GM19240 (cell line): ENCODE measurements around the gene NCOA6.
"Not testable (repeated sequence)": the region's sequence is repeated elsewhere in the genome, so short reads cannot be mapped to it uniquely, and the experiment has no call there.

Experiments used
- DNase-seq: peaks from one replicate; pipeline ENCODE4 v3.0.0; 2011; ENCODE audit warnings: low spot score; ENCODE audit not compliant: insufficient read length

The NCOA6 gene

GRCh38 chr20:34774886-34775285, 50.6 kb downstream of the NCOA6 start:
- no peak for DNase-seq

DNA sequence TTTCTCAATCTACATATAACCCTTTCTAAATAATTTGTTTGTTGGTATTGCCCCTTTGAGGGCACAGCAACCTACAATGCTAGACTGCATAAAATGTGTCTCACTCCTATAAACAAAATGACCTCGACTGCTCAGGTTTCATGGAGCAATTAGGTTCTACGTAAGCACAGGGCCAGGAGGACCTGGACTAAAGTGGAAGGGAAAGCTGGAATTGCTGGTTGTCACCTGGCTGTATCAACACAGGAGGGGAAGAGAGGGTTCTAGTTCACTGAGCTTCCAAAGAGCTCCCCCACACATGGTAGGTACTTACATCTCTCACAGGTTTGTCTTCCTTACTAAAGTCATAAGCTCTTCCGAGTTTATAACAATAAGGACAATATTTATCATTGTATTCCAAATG, 51.0 kb downstream of the NCOA6 start:
- DNase-seq: no peak

DNA sequence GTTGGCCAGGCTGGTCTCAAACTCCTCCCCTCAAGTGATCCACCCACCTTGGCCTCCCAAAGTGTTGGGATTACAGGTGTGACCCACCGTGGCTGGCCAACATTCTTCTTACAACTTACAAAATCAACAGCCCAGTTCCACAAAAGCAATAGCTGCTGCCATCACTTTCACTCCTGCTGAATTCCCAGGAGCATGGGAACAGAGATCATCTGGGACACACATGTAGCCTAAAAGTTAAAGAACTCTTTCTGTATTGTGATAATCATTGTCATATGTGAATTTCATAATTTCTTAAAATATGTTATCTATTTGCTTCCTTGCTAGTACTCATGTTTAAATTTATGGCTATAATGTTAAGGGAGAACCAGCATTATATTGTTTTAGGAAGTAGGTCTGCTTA, 51.7 kb downstream of the NCOA6 start:
- DNase-seq: no peak

DNA sequence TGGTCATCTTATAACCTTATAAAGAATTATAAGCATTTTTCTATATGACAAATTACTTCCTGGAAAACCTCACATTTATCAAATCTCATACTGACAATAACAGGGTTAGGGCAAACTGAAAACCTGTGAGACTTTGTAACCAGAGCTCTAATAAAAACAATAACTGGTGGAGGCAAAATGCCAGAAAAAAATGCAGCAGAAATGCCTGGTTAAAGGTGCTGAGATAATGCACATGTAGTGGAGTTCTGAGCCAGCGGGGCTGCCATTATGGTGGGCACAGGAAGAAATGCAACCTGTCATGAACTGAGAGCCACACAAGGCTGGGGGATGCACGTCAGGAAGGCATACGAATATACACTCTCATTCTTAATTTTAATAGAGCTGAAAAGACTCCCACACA, 53.0 kb downstream of the NCOA6 start:
- no peak for DNase-seq

GRCh38 chr20:34771680-34772081, 53.8 kb downstream of the NCOA6 start:
- DNase-seq: no peak

DNA sequence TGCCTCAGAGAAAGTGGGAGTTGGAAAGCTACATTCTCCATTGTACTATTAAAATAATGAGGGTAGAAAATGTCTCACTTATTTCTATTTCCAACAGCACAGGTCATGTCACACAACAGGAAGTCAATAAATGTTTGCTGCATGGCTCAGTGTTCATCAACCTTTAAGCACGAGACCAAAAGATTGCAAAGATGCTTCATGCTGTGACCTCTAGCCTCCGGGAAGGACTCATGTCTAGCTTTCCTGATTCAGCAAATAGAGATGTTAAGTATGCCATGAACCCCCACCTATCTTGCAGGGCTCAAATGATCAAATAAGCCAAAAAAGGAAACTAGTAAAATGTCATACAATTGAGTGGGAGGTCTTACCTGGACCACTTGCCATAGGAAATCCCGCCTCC, 57.4 kb downstream of the NCOA6 start:
- DNase-seq: no peak

DNA sequence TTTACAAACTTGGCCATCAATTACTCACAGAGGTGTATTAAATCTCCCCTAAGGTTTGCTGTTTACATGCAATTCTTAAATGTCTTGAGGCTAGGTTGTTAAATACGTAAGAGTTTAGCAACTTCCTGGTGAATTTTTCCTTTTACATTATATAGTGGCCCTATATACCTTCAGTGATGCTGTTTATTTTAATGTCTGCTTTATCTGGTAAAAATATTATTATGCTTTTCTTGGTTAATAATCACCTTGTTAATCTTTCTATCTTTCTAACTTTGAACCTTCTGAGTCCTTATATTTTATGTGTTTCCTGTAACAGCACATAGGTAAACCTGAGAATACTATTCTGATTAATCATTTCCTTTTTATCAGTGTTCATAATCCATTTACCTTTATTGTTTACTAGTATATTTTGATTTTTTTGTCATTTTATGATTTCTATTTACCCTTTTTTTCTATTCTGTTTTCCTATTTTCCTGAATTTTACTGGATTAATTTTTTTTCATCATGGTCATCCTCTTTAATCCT, 63.4 kb downstream of the NCOA6 start:
- no peak for DNase-seq

GRCh38 chr20:34755367-34755766, 70.1 kb downstream of the NCOA6 start:
- no peak for DNase-seq

GRCh38 chr20:34754611-34755010, 70.8 kb downstream of the NCOA6 start:
- no peak for DNase-seq

DNA sequence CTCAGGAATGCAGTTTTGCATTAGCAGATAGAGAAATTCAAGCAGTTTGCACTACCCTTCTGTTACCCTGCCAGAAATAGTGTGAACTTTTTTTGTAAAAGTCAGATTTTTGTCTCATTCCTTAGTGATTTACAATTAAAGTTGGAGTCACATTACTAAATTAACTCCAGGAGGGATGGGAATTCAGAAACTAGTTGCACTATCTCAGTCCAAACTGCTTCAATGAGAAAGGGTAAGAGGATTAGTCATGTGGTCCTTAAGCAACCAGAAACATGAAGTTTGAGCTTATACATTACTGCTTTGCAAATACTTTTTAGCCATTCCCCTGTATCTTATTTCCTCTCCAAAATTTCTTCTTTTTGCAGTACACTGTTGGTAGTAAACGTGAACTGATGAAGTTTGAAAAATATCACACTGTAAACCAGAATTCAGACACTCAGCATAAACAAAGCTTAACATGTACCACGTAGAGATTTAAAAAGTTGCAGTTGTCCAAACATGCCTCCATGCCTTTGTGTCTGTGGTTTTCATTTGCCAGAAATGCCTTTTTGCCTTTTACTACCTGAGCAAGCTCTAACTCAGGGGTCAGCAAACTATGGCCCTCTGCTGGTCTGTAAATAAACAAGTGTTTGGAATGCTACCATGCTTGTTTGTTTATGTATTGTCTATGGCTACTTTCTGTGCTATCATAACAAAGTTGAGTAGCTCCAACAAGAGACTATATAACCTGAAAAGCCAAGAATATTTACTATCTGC, 71.6 kb downstream of the NCOA6 start:
- no peak for DNase-seq

DNA sequence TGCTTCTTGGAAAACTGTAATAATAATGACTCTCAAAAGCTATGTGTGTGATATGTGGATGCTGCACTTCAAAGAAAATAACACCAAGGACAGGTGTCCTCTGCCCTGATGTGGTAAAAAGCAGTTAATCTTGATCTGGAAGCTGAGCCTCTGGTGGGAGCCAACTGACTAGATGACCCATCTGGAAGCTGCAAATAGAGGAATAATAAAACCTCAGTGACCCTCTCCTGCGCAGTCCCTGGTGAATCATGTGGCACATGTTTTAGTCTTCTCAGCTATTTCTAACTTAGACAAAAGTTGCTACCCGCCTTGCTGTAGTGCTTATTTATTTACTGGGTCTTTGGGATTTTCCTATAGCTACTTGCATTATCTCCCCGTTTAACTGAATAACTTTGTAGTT, 74.0 kb downstream of the NCOA6 start:
- no peak for DNase-seq

- DNase-seq: no peak
These were observed 75.0 kb downstream of the NCOA6 start for GRCh38 chr20:34750484-34750883.

DNA sequence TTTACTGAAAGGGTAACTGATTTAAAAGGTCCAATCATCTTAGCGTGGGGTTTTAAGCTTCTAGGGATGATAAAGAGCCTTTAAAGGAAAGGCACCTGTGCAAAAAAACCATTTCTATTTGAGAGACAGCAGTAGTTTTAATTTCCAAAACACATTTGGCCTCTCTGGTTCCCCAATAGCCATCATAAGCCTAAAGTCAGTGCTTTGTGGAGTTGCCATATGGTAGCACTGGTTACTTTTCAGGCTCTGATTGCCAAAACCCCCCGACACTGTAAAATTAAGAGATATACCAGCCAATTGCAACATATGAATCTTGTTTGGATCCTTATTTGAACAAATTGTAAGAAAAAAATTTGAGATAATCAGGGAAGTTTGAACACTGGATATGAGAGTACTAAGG, 76.7 kb downstream of the NCOA6 start:
- no peak for DNase-seq

DNA sequence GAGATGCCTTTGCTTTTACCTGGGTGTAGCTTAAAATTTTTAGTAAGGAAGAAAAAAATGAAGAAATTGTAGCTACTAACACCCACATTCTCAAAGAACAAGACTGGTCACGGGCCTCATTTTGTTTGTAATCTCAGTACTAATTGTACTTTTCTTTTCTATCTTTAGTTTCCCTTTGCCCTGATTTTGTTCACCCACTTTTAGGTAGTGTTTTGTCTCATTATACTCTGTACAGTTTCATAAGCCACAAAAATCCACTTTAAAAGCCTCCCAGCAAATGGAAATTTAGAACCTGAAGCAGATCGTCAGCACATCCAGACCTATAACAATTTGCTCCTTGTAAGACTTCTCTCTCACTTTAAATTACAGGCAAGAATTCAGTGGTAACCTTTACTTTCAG, 78.0 kb downstream of the NCOA6 start:
- no peak for DNase-seq

GRCh38 chr20:34746674-34747073, 78.8 kb downstream of the NCOA6 start:
- DNase-seq: no peak

DNA sequence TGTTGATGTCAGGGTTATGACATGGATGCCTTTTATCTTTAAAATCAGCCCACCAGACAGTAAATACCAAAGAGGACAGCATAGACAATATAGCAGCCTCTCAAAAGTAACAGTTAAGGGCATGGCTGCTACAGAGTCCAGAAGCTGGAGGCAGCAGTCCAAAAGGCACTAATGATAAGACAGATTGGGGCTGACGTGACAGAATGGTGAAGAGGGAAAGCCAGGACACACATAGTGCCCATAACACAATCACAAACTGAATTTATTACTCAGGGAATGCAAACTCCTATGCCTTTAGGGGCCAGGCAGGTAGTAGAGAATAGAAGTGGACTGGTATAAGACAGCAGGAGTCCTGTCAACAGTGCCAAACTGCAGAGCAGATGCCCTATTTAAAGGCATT, 80.6 kb downstream of the NCOA6 start:
- no peak for DNase-seq

DNA sequence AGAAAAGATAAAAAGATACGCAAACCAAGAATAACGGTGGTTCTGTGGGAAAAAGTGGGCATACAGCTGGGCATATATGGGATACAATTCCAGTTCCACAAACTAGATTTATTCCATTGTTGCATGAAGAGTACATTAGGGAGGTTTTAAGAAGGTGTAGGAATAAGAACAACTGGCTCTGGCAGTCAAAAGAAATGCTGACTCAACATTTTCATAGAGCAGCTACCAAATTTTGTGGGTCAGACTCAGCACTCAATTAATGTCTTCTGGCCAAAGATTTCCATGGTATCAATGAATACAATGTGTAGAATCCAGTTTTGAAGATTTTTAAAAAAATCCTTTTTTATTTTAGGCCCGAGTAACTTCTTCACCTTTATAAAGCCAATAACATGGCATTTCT, 81.1 kb downstream of the NCOA6 start:
- DNase-seq: no peak

DNA sequence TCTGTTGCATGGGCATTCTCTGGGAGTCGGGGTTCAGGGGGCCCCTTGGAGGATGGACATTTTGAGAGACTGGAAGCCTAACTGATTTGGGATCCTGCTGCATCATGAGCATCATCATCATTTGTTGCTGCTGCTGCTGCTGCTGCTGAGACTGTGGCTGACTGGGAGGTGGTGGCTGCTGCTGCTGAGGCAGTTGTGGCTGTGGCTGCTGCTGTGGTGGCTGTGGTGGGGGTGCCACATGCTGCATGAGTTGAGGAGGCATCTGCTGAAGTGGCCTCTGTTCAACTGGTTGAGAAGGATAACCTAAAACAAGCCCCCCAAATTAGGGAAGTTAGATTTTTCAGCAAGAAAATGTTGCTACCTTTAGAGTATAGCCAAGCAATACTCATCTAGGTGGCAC, 82.4 kb downstream of the NCOA6 start:
- no peak for DNase-seq

DNA sequence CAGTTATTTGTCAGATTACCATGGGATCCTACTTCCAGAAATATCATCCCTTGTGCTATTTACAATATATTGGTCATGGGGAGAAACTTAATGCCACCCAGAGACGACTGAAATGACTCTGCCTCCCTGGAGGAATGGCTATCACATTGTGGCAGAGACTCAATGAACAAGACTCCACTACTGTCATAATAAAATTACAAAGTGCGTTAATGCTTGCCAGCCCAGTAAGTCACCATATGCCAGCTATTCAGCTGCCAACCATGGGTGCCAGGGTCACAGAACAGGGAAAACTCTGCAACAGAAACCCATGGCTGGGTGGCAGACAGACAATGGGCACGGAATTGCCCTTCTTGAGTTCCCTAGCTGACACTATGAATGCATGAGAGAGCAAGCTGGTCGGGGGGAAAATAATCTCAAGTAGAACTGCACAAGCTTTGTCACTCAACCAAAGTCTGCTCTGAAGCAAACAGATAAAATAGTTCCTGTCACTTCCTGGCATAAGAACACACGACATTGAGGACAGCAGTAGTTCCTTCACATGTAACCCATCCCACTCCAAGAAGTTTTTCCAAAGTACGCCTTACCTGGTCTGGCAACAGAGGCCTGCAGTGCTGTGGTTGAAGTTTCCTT, 89.2 kb downstream of the NCOA6 start:
- no peak for DNase-seq

- DNase-seq: no peak
These were observed 92.9 kb downstream of the NCOA6 start for GRCh38 chr20:34732523-34732922.

DNA sequence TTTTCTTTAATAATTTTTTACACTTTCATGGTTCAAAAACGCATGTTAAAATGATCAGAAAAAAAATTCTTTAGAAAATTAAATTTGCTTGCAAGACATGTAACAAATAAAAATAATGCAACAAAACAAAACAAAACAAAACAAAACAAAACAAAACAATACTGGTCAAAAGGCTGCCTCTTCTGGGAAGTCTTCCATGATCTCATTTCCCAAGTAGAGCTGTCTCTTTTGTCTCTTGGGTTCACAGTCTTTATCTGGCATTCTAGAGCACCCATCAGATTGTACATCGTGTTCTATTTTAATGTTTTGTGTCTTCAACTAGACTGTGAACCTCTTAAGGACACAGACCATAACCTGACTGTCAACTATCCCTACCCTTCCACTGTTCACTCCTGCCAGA, 96.0 kb downstream of the NCOA6 start:
- no peak for DNase-seq

GRCh38 chr20:34724172-34724571, 101.3 kb downstream of the NCOA6 start:
- DNase-seq: no peak

DNA sequence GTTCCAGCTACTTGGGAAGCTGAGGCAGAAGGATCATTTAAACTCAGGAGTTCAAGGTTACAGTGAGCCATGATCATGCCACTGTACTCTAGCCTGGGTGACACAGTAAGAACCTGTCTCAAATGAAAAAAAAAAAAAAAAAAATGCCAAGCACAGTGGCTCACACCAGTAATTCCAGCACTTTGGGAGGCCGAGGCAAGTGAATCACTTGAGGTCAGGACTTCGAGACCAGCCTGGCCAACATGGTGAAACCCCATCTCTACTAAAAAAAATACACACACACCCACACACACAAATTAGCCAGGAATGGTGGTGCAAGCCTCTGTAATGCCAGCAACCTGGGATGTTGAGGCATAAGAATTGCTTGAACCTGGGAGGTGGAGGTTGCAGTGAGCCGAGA, 102.9 kb downstream of the NCOA6 start:
- DNase-seq: not testable (repeated sequence)
